GF-D8 (cell line): Measurements from ENCODE around the gene KCNK3.

Experiments used
- DNase-seq: peaks from one replicate; lab custom pipeline; 2025; lab: John Stamatoyannopoulos, UW

KCNK3 gene

GRCh38 chr2:26666671-26667070 lies 25.9 kb upstream of the KCNK3 start:
- DNase-seq, result no peak

GRCh38 chr2:26668041-26668440 lies 24.5 kb upstream of the KCNK3 start:
- no peak for DNase-seq

- no peak for DNase-seq
These were observed 23.4 kb upstream of the KCNK3 start for GRCh38 chr2:26668856-26669750.

GRCh38 chr2:26670171-26670570 lies 22.4 kb upstream of the KCNK3 start:
- no peak for DNase-seq

- no peak for DNase-seq
These were observed 21.5 kb upstream of the KCNK3 start for GRCh38 chr2:26670931-26671460.

GRCh38 chr2:26671691-26672090 lies 20.8 kb upstream of the KCNK3 start:
- no peak for DNase-seq

GRCh38 chr2:26672112-26672817 lies 20.3 kb upstream of the KCNK3 start:
- DNase-seq, result no peak

- DNase-seq, result no peak
These were observed 19.6 kb upstream of the KCNK3 start for GRCh38 chr2:26672818-26673393.

GRCh38 chr2:26674002-26674751 lies 18.3 kb upstream of the KCNK3 start:
- no peak for DNase-seq

- no peak for DNase-seq
These were observed 17.8 kb upstream of the KCNK3 start for GRCh38 chr2:26674771-26675170.

GRCh38 chr2:26675651-26676255 lies 16.8 kb upstream of the KCNK3 start:
- DNase-seq, result no peak

- no peak for DNase-seq
These were observed 14.5 kb upstream of the KCNK3 start for GRCh38 chr2:26678035-26678434.

GRCh38 chr2:26679867-26680266 lies 12.7 kb upstream of the KCNK3 start:
- no peak for DNase-seq

GRCh38 chr2:26681656-26682055 lies 10.9 kb upstream of the KCNK3 start:
- DNase-seq, result no peak

- DNase-seq, result no peak
These were observed 10.4 kb upstream of the KCNK3 start for GRCh38 chr2:26682155-26682554.

- DNase-seq, result no peak
These were observed 8.9 kb upstream of the KCNK3 start for GRCh38 chr2:26683583-26683982.

- no peak for DNase-seq
These were observed 7.2 kb upstream of the KCNK3 start for GRCh38 chr2:26685341-26685740.

- DNase-seq, result no peak
These were observed 6.3 kb upstream of the KCNK3 start for GRCh38 chr2:26685989-26686839.

- DNase-seq, result no peak
These were observed 5.2 kb upstream of the KCNK3 start for GRCh38 chr2:26687328-26687727.

- DNase-seq, result no peak
These were observed 4.7 kb upstream of the KCNK3 start for GRCh38 chr2:26687801-26688200.

GRCh38 chr2:26691161-26691560 lies 1.4 kb upstream of the KCNK3 start:
- no peak for DNase-seq
